Measurements from ENCODE around the gene COL5A1.

The COL5A1 gene

DNA sequence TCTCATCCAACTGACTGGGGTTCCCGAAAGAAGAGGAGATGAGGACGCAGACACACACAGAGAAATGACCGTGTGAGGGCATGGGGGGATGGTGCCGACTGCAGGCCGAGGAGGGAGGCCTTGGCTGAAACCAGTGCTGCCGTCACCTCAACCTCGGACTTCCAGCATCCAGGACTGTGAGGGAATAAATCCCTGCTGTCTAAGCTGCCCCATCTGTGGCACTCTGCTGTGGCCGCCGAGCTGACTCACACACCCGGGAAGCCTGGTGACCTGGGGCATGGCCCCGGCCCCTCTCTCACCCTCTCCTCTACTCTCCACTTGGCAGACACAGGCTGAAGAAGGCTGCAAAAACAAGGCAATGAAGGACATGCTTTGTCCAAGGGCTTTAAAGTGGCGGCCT is 4.4 kb upstream of the COL5A1 start:
- TF ChIP-seq, protein P1, sequence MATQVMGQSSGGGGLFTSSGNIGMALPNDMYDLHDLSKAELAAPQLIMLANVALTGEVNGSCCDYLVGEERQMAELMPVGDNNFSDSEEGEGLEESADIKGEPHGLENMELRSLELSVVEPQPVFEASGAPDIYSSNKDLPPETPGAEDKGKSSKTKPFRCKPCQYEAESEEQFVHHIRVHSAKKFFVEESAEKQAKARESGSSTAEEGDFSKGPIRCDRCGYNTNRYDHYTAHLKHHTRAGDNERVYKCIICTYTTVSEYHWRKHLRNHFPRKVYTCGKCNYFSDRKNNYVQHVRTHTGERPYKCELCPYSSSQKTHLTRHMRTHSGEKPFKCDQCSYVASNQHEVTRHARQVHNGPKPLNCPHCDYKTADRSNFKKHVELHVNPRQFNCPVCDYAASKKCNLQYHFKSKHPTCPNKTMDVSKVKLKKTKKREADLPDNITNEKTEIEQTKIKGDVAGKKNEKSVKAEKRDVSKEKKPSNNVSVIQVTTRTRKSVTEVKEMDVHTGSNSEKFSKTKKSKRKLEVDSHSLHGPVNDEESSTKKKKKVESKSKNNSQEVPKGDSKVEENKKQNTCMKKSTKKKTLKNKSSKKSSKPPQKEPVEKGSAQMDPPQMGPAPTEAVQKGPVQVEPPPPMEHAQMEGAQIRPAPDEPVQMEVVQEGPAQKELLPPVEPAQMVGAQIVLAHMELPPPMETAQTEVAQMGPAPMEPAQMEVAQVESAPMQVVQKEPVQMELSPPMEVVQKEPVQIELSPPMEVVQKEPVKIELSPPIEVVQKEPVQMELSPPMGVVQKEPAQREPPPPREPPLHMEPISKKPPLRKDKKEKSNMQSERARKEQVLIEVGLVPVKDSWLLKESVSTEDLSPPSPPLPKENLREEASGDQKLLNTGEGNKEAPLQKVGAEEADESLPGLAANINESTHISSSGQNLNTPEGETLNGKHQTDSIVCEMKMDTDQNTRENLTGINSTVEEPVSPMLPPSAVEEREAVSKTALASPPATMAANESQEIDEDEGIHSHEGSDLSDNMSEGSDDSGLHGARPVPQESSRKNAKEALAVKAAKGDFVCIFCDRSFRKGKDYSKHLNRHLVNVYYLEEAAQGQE (IDR thresholded peaks at IDR 0.05; ENCODE audit: insufficient read depth in 1 of 2, low read depth in 2 of 2, low read length in 2 of 2), result no peak
- TF ChIP-seq TAF1 (IDR thresholded peaks at IDR 0.05; ENCODE audit: borderline replicate concordance, insufficient read depth, low read length), result no peak
- TF ChIP-seq FOXP2 (optimal IDR thresholded peaks at IDR 0.05; ENCODE audit: borderline replicate concordance, extremely low read depth, extremely low read length, insufficient read depth), result no peak
- TF ChIP-seq POLR2AphosphoS5 (IDR thresholded peaks at IDR 0.05; ENCODE audit: low read depth, low read length), result no peak
- TF ChIP-seq SIN3A (IDR thresholded peaks at IDR 0.05; ENCODE audit: borderline replicate concordance, insufficient read depth, low read length), result no peak

DNA sequence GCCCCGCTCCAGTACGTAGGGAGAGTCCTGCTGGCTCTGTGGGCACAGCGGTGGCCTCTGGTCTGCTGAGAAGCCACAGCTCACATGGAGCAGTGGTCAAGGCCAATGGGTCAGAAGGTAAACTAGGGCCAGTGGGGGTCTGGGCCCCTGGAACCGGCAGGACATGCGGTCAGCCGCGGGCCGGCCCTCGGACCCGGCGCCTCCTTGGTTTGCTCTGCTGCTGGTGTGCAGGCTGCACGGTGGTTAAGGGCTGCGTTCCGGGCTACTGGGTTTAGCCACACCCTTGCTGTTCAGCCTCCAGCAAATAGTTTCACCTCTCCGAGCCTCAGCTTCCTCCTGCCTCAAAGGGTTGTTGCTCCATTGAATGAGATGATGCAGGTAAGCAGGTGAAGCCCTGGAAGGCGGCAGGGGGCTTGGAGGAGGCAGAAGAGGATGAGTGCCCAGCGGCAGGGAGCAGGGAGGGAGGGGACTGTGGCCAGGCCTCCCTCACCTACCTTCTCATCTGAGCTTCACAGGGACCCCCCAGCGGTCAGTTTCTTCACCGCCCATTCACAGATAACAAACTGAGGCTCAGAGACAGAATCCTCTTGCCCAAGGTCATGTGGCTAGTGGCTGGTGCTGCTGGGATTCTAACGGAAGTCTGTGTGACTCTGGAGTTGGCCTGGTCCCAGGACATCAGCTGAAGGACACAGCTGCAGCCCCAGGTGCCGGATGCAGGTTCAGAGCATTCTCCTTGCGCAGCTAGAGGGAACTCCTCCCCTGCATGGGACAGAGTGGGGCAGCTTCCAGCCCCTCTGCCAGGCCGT is 3.7 kb upstream of the COL5A1 start:
- TF ChIP-seq FOXP2 (optimal IDR thresholded peaks at IDR 0.05; ENCODE audit: borderline replicate concordance, extremely low read depth, extremely low read length, insufficient read depth) (no peak), TAF1 (IDR thresholded peaks at IDR 0.05; ENCODE audit: borderline replicate concordance, insufficient read depth, low read length) (no peak), SIN3A (IDR thresholded peaks at IDR 0.05; ENCODE audit: borderline replicate concordance, insufficient read depth, low read length) (no peak), POLR2AphosphoS5 (IDR thresholded peaks at IDR 0.05; ENCODE audit: low read depth, low read length) (no peak)
- TF ChIP-seq, protein P1 (IDR thresholded peaks at IDR 0.05; ENCODE audit: insufficient read depth in 1 of 2, low read depth in 2 of 2, low read length in 2 of 2), result no peak

DNA sequence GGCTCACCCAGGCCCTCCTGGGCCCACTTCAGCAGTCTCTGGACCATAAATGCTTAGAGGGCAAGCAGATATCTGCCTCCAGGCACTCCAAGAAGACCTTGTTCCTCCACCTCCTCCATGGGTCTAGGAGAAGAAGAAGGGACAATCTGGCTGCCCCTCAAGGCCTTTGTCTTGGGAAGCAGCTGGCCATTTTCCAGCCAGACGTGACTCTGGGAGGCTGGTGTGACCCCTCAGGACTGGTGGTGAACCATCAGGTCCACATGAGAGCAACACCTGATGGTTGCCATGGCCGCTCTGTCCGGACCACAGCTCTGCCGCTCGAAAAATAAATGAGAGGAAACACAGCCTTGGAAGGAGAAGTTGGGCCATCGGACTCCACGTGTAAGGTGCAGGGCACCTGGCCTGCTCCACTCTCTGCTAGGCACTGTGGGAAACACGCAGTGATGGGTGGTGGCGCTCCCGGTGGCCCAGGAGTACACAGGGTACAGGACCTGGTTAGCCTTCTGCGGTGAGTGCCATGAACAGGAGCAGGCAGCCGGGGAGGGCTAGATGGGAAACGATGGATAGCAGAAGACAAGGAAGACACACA is 3.0 kb upstream of the COL5A1 start:
- TF ChIP-seq SIN3A (IDR thresholded peaks at IDR 0.05; ENCODE audit: borderline replicate concordance, insufficient read depth, low read length) (no peak), POLR2AphosphoS5 (IDR thresholded peaks at IDR 0.05; ENCODE audit: low read depth, low read length) (no peak)

DNA sequence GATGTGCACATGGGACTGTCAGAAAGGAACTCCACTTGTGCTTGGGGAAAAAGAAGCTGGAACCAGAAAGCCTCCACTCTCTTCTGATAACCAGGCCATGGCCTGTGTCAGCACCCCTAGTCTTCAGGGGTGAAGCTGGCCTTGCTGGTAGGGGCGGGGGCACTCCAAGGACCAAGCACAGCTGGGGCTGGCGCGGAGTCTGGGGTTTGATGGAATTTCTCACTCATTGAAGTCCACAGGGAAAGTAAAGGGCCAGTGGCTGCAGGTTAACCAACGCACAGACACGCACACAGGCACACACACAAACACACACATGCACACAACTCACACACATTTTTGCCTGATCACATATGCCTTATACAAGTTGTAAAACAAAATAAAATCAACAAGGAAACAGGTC is 1.6 kb upstream of the COL5A1 start:
- TF ChIP-seq FOXP2 (optimal IDR thresholded peaks at IDR 0.05; ENCODE audit: borderline replicate concordance, extremely low read depth, extremely low read length, insufficient read depth) (no peak), TAF1 (IDR thresholded peaks at IDR 0.05; ENCODE audit: borderline replicate concordance, insufficient read depth, low read length) (no peak), SIN3A (IDR thresholded peaks at IDR 0.05; ENCODE audit: borderline replicate concordance, insufficient read depth, low read length) (no peak), POLR2AphosphoS5 (IDR thresholded peaks at IDR 0.05; ENCODE audit: low read depth, low read length) (no peak)
- TF ChIP-seq, protein P1 (IDR thresholded peaks at IDR 0.05; ENCODE audit: insufficient read depth in 1 of 2, low read depth in 2 of 2, low read length in 2 of 2), result no peak

DNA sequence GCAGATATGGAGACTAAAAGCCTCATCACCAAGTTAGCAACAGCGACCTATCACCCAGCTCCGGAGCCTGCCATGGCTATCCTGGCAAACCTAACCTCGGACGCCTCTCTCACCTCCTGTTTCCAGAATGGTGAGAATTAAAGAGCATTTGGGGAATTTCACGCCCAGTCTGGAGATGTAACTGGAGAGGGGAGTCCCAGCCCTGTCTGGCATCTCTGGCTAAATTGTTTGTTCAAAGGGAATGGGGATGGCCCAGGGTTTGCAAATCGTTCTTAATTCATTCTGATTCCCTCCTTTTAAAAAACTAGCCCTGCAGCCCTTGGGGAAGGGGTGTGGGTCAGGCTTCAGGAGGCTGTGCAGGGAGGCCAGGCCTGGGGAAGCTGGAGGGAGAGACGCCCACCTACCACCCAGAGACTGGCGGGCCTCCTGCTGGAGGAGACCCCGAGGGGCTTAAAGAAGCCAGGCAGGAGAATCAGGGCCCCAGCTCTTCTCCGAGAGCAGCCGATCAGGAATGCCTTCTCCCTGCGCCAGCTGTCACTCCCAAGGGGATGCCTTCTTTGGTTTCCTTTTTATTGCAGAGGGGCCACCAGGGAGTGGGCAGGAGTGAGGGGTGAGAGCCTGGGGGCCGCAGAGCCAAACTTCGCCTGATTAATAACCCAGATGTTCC is 964 bp upstream of the COL5A1 start:
- TF ChIP-seq TAF1 (IDR thresholded peaks at IDR 0.05; ENCODE audit: borderline replicate concordance, insufficient read depth, low read length), result no peak
- TF ChIP-seq SIN3A (IDR thresholded peaks at IDR 0.05; ENCODE audit: borderline replicate concordance, insufficient read depth, low read length), result no peak
- no peak for TF ChIP-seq FOXP2 (optimal IDR thresholded peaks at IDR 0.05; ENCODE audit: borderline replicate concordance, extremely low read depth, extremely low read length, insufficient read depth)
- TF ChIP-seq, protein P1 (IDR thresholded peaks at IDR 0.05; ENCODE audit: insufficient read depth in 1 of 2, low read depth in 2 of 2, low read length in 2 of 2), result no peak
- no peak for TF ChIP-seq POLR2AphosphoS5 (IDR thresholded peaks at IDR 0.05; ENCODE audit: low read depth, low read length)

All from PFSK-1 (cell line).